NB4 (cell line): ENCODE results near the gene STX8.
A peak's percentile ranks its signal among the peaks of the same experiment; 100 is the strongest.

Experiments
- DNase-seq: peaks from one replicate; pipeline ENCODE4 v3.0.0; 2010; ENCODE audit warnings: low read depth
- H3K4me3 ChIP-seq: one replicate; pipeline ENCODE4 v1.5.1; 2011; ENCODE audit warnings: mild to moderate bottlenecking, low read depth, low read length, moderate library complexity
- CTCF ChIP-seq: IDR thresholded peaks from one replicate; pipeline ENCODE4 v1.5.1; 2012; ENCODE audit warnings: low read depth, low read length
- MYC ChIP-seq: IDR thresholded peaks from 2 replicates; pipeline ENCODE4 v1.6.1; 2011; ENCODE audit warnings: low read depth, low read length
- POLR2A ChIP-seq: IDR thresholded peaks from 2 replicates; pipeline ENCODE4 v1.6.1; 2011; ENCODE audit warnings: mild to moderate bottlenecking; ENCODE audit not compliant: insufficient read length; ENCODE audit errors: extremely low read depth
- TF ChIP-seq, protein P1 (sequence below): IDR thresholded peaks from 2 replicates; pipeline ENCODE4 v1.6.1; 2011; ENCODE audit warnings: low read depth, low read length

The STX8 gene

GRCh38 chr17:9519583-9520272, 55.9 kb downstream of the STX8 start:
- no peak for DNase-seq
- H3K4me3 ChIP-seq = no peak overlapping the region
- TF ChIP-seq, protein P1, sequence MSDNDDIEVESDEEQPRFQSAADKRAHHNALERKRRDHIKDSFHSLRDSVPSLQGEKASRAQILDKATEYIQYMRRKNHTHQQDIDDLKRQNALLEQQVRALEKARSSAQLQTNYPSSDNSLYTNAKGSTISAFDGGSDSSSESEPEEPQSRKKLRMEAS = no peak
- TF ChIP-seq MYC (no peak), CTCF (no peak), POLR2A (no peak)

GRCh38 chr17:9517396-9517795, 58.2 kb downstream of the STX8 start:
- TF ChIP-seq CTCF (no peak), MYC (no peak), POLR2A (no peak)
- TF ChIP-seq, protein P1 = no peak
- H3K4me3 ChIP-seq = no peak overlapping the region
- DNase-seq = no peak

DNA sequence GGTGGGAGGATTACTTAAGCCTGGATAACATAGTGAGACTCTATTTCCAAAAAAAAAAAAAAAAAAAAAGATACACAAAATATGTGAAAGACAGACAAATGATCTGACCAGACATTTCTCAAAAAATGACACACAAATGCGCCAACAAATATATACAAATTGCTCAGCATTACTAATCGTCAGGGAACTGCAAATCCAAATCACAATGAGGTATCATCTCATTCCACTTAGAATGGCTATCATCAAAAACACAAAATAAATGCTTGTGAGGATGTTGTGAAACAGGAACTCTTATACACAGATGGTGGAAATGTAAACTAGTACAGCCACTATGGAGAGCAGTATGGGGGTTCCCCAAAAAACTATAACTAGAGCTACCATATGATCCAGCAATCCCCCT, 62.4 kb downstream of the STX8 start:
- no peak for TF ChIP-seq MYC
- TF ChIP-seq, protein P1 = no peak
- no peak for TF ChIP-seq CTCF
- H3K4me3 ChIP-seq = no peak overlapping the region
- DNase-seq = no peak

DNA sequence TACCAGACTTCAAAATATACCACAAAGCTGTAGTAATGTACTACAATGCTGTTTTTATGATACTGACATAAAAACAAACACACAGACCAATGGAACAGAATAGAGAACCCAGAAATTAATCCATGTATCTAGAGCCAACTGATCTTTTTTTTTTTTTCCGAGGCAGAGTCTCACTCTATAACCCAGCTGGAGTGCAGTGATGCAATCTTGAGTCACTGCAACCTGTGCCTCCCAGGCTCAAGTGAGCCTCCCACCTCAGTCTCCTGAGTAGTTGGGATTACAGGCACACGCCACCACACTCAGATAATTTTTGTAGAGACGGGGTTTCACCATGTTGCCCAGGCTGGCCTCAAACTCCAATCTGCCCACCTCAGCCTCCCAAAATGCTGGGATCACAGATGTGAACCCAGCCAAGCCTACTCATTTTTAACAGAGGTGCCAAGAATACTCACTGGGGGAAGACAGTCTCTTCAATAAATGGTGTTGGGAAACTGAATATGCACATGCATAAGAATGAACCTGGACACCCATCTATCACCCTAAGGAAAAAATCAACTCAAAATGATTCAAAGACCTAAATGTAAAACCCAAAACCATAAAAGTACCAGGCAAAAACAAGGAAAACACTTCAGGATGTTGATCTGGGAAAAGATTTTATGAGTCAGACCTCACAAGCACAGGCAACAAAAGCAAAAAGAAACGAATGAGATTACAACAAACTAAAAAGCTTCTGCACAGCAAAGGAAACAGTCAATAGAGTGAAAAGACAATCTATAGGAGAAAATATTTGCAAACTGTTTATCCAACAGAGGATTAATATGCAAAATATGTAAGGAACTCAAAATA, 63.1 kb downstream of the STX8 start:
- DNase-seq = peak; percentile 49
- H3K4me3 ChIP-seq = no peak overlapping the region
- TF ChIP-seq CTCF = no peak
- TF ChIP-seq, protein P1 = no peak
- no peak for TF ChIP-seq POLR2A
- TF ChIP-seq MYC = no peak

DNA sequence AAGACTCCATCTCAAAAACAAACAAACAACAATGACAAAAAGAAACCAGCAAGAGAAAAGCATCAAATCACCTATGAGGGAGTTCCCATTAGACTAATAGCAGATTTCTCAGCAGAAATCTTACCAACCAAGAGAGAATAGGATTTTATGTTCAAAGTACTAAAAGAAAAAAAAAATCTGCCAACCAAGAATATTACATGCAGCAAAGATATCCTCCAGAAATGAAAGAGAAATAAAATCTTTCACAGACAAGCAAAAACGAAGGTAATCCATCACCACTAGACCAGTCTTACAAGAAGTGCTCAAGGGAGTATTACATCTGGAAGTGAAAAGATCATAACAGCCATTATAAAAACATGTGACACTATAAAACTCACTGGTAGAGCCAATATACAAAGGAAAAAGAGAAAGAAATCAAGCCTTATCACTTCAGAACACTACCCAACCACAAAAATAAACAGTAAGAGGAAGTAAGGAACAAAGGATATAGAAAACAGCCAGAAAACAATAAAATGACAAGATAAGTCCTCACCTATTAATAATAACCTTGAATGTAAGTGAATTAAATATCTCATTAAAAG, 66.3 kb downstream of the STX8 start:
- DNase-seq = no peak
- no peak overlapping the region for H3K4me3 ChIP-seq
- TF ChIP-seq MYC (no peak), CTCF (no peak), POLR2A (no peak)
- TF ChIP-seq, protein P1 = no peak
